CD14-positive monocyte (primary cell): ENCODE measurements around the gene TNFSF10. TPM values are rescaled to one million over a fixed set of nuclear protein-coding genes. Genes with fewer than 3 reads are reported as not detected.

Source experiments
- DNase-seq, 3 donors: peaks; one replicate each; pipeline ENCODE4 v3.0.0-alpha.2; 2011 to 2022
- H2AFZ ChIP-seq: 2 replicates; pipeline ENCODE4 v1.6.0; 2012; ENCODE audit warnings: mild to moderate bottlenecking, low read depth, low read length, inconsistent platforms; ENCODE audit not compliant: insufficient read depth, poor library complexity, severe bottlenecking
- H3K27ac ChIP-seq, 2 donors: 1 replicate in 1 of 2; 2 replicates in 1 of 2; pipeline ENCODE4 v1.5.1; 2012 to 2013; ENCODE audit warnings: low read length in 2 of 2, control low read depth in 1 of 2, inconsistent platforms in 1 of 2, low read depth in 1 of 2, mild to moderate bottlenecking in 1 of 2
- H3K27me3 ChIP-seq, 2 donors: one replicate each; pipeline versions ENCODE4 v1.6.0 to v1.6.1; 2011 to 2013; ENCODE audit warnings: low read length in 2 of 2; ENCODE audit not compliant: control insufficient read depth in 2 of 2, insufficient read depth in 2 of 2
- H3K36me3 ChIP-seq, 2 donors: replicated peaks in 1 of 2; 1 replicate in 1 of 2; 2 replicates in 1 of 2; pipeline versions ENCODE4 v1.5.1 to v1.6.1; 2012 to 2013; ENCODE audit warnings: low read length in 2 of 2, control low read depth in 1 of 2, inconsistent platforms in 1 of 2, mild to moderate bottlenecking in 1 of 2; ENCODE audit not compliant: insufficient read depth in 2 of 2, control insufficient read depth in 1 of 2
- H3K4me1 ChIP-seq, 2 donors: 1 replicate in 1 of 2; 2 replicates in 1 of 2; pipeline versions ENCODE4 v1.5.1 to v1.6.1; 2012 to 2013; ENCODE audit warnings: low read length in 2 of 2, control low read depth in 1 of 2, inconsistent platforms in 1 of 2, mild to moderate bottlenecking in 1 of 2, moderate library complexity in 1 of 2; ENCODE audit not compliant: insufficient read depth in 2 of 2, control insufficient read depth in 1 of 2
- H3K4me2 ChIP-seq: replicated peaks from 2 replicates; pipeline ENCODE3; 2012; ENCODE audit warnings: low read length, moderate library complexity, mild to moderate bottlenecking; ENCODE audit not compliant: poor library complexity, severe bottlenecking; ENCODE audit errors: extremely low read depth
- H3K4me3 ChIP-seq, 3 experiments: fragments of 200-600 bp in 1 of 3; sonication (generic) in 1 of 3; replicated peaks in 1 of 3; 1 replicate in 2 of 3; 2 replicates in 1 of 3; pipeline ENCODE4 v1.5.1; 2011 to 2013; ENCODE audit warnings: low read length in 3 of 3, mild to moderate bottlenecking in 3 of 3, control low read depth in 2 of 3, low read depth in 2 of 3, inconsistent platforms in 1 of 3, moderate library complexity in 1 of 3
- H3K79me2 ChIP-seq: 2 replicates; pipeline ENCODE4 v1.6.0; 2012; ENCODE audit warnings: mild to moderate bottlenecking, control low read depth, inconsistent platforms, low read length, moderate library complexity; ENCODE audit not compliant: insufficient read depth
- H3K9ac ChIP-seq: 2 replicates; pipeline ENCODE4 v1.6.0; 2017; ENCODE audit warnings: low read length, mild to moderate bottlenecking; ENCODE audit not compliant: insufficient read depth, poor library complexity, severe bottlenecking
- H3K9me3 ChIP-seq, 2 donors: replicated peaks in 1 of 2; 1 replicate in 1 of 2; 2 replicates in 1 of 2; pipeline versions ENCODE4 v1.5.1 to v1.6.1; 2012 to 2013; ENCODE audit warnings: low read length in 2 of 2, control low read depth in 1 of 2; ENCODE audit not compliant: control insufficient read depth in 1 of 2, insufficient read depth in 1 of 2
- H4K20me1 ChIP-seq: 2 replicates; pipeline ENCODE4 v1.6.0; 2012; ENCODE audit warnings: mild to moderate bottlenecking, low read length, control low read depth, moderate library complexity; ENCODE audit not compliant: insufficient read depth
- H3K27ac Mint-ChIP-seq, 7 donors: one replicate each; pipeline ENCODE4 v1.8.0; 2020; ENCODE audit warnings: mild to moderate bottlenecking in 7 of 7, mixed read lengths in 7 of 7, moderate library complexity in 6 of 7, inconsistent platforms in 2 of 7
- H3K27me3 Mint-ChIP-seq, 3 donors: one replicate each; pipeline ENCODE4 v1.8.0; 2021 to 2022; ENCODE audit warnings: low read depth in 3 of 3, mild to moderate bottlenecking in 3 of 3, mixed read lengths in 3 of 3, moderate library complexity in 3 of 3, inconsistent platforms in 1 of 3
- H3K36me3 Mint-ChIP-seq, 2 donors: one replicate each; pipeline ENCODE4 v1.8.0; 2020; ENCODE audit warnings: mixed read lengths in 2 of 2, inconsistent platforms in 1 of 2, mild to moderate bottlenecking in 1 of 2
- H3K4me1 Mint-ChIP-seq: one replicate; pipeline ENCODE4 v1.8.0; 2020; ENCODE audit warnings: mild to moderate bottlenecking, mixed read lengths
- H3K4me3 Mint-ChIP-seq, 2 donors: one replicate each; pipeline ENCODE4 v1.8.0; 2020; ENCODE audit warnings: mild to moderate bottlenecking in 2 of 2, mixed read lengths in 2 of 2, moderate library complexity in 1 of 2
- H3K9me3 Mint-ChIP-seq, 7 donors: one replicate each; pipeline ENCODE4 v1.8.0; 2020 to 2022; ENCODE audit warnings: mixed read lengths in 7 of 7, mild to moderate bottlenecking in 6 of 7, moderate library complexity in 6 of 7, inconsistent platforms in 2 of 7
- WGBS: methylation state at CpG from one replicate; pipeline ENCODE4 v1.1.5; 2013; ENCODE audit warnings: missing lambda C conversion rate; ENCODE audit not compliant: insufficient coverage; 5-methylcytosine and 5-hydroxymethylcytosine counted together
- intact Hi-C, 2 donors: fragments of 100-400 bp; cut with micrococcal nuclease; formaldehyde crosslinking; loops; one replicate each; pipeline versions ENCODE4 v1.15.0 to v1.15.1; 2023
- polyA plus RNA-seq, 3 donors: library from polyadenylated mRNA; depleted of rRNA in 1 of 3; unstranded in 2 of 3; stranded (reverse) in 1 of 3; fragments of 300-500 nt in 2 of 3; fragments of >200 nt in 1 of 3; fragmentation: Illumina TruSeq in 2 of 3; gene quantifications; 1 replicate in 2 of 3; 2 replicates in 1 of 3; pipeline ENCODE4 v1.2.3, GENCODE V29; 2012 to 2021
- TF ChIP-seq, protein P1 (sequence below): fragments of 200-600 bp; IDR thresholded peaks from one replicate; pipeline ENCODE4 v1.8.0; 2022; ENCODE audit warnings: antibody characterized with exemption, mild to moderate bottlenecking

Gene TNFSF10
- polyA plus RNA-seq, 3 donors, result 146 to 293 (median 264) TPM

DNA sequence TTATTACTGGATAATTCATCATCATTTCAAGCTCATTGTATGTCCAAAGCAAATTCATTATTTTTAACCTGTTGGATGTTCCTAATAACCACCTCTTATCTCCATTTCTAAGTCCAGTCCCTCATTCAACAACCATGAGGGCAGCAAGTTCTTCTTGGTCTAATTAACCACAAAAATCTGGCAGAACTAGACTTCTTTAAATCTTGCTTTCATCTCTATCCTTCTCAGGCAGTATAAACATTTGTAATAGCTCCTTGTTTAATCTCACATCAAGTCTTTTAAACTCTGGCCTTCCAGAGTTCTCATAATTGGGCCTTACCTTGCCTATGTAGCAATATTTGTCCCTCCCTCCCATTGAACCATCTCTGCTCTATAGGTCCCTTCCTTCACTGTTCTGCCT is 57.9 kb downstream of the TNFSF10 start:
- no peak overlapping the region for H3K27ac Mint-ChIP-seq
- TF ChIP-seq, protein P1, sequence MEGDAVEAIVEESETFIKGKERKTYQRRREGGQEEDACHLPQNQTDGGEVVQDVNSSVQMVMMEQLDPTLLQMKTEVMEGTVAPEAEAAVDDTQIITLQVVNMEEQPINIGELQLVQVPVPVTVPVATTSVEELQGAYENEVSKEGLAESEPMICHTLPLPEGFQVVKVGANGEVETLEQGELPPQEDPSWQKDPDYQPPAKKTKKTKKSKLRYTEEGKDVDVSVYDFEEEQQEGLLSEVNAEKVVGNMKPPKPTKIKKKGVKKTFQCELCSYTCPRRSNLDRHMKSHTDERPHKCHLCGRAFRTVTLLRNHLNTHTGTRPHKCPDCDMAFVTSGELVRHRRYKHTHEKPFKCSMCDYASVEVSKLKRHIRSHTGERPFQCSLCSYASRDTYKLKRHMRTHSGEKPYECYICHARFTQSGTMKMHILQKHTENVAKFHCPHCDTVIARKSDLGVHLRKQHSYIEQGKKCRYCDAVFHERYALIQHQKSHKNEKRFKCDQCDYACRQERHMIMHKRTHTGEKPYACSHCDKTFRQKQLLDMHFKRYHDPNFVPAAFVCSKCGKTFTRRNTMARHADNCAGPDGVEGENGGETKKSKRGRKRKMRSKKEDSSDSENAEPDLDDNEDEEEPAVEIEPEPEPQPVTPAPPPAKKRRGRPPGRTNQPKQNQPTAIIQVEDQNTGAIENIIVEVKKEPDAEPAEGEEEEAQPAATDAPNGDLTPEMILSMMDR, result no peak
- no peak overlapping the region for H3K4me3 Mint-ChIP-seq
- H3K4me2 ChIP-seq, result no peak overlapping the region
- no peak for DNase-seq
- H3K36me3 ChIP-seq, result no peaks in the 10 kb centered on the region
- peaks cover 3% of the 10 kb centered on the region for H3K4me1 Mint-ChIP-seq
- no peaks in the 10 kb centered on the region for H4K20me1 ChIP-seq
- H3K9ac ChIP-seq, result no peak overlapping the region
- H2AFZ ChIP-seq, result no peak overlapping the region
- H3K27me3 ChIP-seq, result no peaks in the 10 kb centered on the region
- intact Hi-C loops, result no loop called here
- H3K27me3 Mint-ChIP-seq, result peaks cover 6 to 15% (median 11%) of the 10 kb centered on the region in 3 donors
- no peak overlapping the region for H3K27ac ChIP-seq
- no peaks in the 10 kb centered on the region for H3K4me1 ChIP-seq
- H3K9me3 Mint-ChIP-seq, result peaks cover 0 to 3% (median 0%) of the 10 kb centered on the region in 7 donors
- H3K79me2 ChIP-seq, result no peaks in the 10 kb centered on the region
- H3K9me3 ChIP-seq, result no peaks in the 10 kb centered on the region
- no peaks in the 10 kb centered on the region for H3K36me3 Mint-ChIP-seq
- H3K4me3 ChIP-seq, result no peak overlapping the region

DNA sequence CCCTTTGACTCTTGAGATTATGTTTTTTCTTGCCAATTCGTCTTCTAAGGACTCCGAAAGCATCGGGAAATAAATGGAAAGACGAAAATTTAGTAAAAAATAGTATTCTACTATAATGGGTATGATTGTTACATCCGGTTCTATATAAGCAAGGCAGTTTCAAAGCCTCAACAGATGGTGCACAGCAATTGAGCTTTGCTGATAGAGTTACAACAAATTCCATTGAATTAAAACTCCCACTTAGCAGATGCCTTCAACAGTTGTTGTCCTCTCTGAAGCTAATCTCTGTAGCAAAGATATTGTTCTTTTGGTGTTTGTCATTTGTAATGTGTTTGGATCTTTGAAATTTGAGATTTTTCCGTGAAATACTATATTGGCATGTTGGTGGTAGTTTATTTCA is 58.9 kb downstream of the TNFSF10 start:
- no peak overlapping the region for H2AFZ ChIP-seq
- Mint-ChIP-seq H3K27me3 (peaks cover 6 to 12% (median 8%) of the 10 kb centered on the region in 3 donors), H3K4me1 (peaks cover 3% of the 10 kb centered on the region), H3K27ac (no peak overlapping the region), H3K4me3 (no peak overlapping the region), H3K9me3 (peaks cover 0 to 3% (median 0%) of the 10 kb centered on the region in 7 donors), H3K36me3 (no peaks in the 10 kb centered on the region)
- no peak overlapping the region for H3K27ac ChIP-seq
- TF ChIP-seq, protein P1, result no peak
- no peak overlapping the region for H3K4me2 ChIP-seq
- no peak for DNase-seq
- intact Hi-C loops, result no loop called here
- H3K36me3 ChIP-seq, result no peaks in the 10 kb centered on the region
- no peak overlapping the region for H3K4me3 ChIP-seq
- no peaks in the 10 kb centered on the region for H3K27me3 ChIP-seq
- no peaks in the 10 kb centered on the region for H3K79me2 ChIP-seq
- whole genome bisulfite sequencing, result no CpG with 5 or more reads among the region's 6 CpGs
- H4K20me1 ChIP-seq, result no peaks in the 10 kb centered on the region
- H3K9me3 ChIP-seq, result no peaks in the 10 kb centered on the region
- H3K4me1 ChIP-seq, result no peaks in the 10 kb centered on the region
- no peak overlapping the region for H3K9ac ChIP-seq
